Skeletal muscle tissue (tissue), 4 donors: Measurements from ENCODE around the gene KLK2. TPM values are rescaled to one million over a fixed set of nuclear protein-coding genes. Genes with fewer than 3 reads are reported as not detected.

Source experiments
- H3K27ac ChIP-seq: one replicate; pipeline ENCODE4 v1.7.0; 2013; ENCODE audit warnings: mild to moderate bottlenecking, low read depth, low read length, inconsistent platforms
- H3K27me3 ChIP-seq, 3 donors: one replicate each; pipeline ENCODE4 v1.7.0; 2013; ENCODE audit warnings: low read length in 3 of 3; ENCODE audit not compliant: control insufficient read depth in 3 of 3, insufficient read depth in 3 of 3
- H3K36me3 ChIP-seq, 3 donors: one replicate each; pipeline ENCODE4 v1.7.0; 2013; ENCODE audit warnings: low read length in 3 of 3; ENCODE audit not compliant: control insufficient read depth in 3 of 3, insufficient read depth in 3 of 3
- H3K4me1 ChIP-seq, 3 donors: one replicate each; pipeline ENCODE4 v1.7.0; 2013; ENCODE audit warnings: low read length in 3 of 3, mild to moderate bottlenecking in 3 of 3; ENCODE audit not compliant: control insufficient read depth in 3 of 3, insufficient read depth in 3 of 3
- H3K4me3 ChIP-seq, 3 donors: one replicate each; pipeline ENCODE4 v1.7.0; 2013; ENCODE audit warnings: low read length in 3 of 3
- H3K9ac ChIP-seq, 3 donors: one replicate each; pipeline ENCODE4 v1.7.0; 2013; ENCODE audit warnings: low read length in 3 of 3, mild to moderate bottlenecking in 3 of 3, moderate library complexity in 2 of 3, low read depth in 1 of 3
- H3K9me3 ChIP-seq, 3 donors: one replicate each; pipeline ENCODE4 v1.7.0; 2013; ENCODE audit warnings: low read length in 3 of 3; ENCODE audit not compliant: control insufficient read depth in 3 of 3
- total RNA-seq: library from RNA; depleted of rRNA; stranded (reverse); fragments of >200 nt; gene quantifications from one replicate; pipeline ENCODE4 v1.2.3, GENCODE V29; 2014
- donor health status: Osteomylitis.

Gene KLK2
- total RNA-seq, 1 donor from 2014 or later: not detected

DNA sequence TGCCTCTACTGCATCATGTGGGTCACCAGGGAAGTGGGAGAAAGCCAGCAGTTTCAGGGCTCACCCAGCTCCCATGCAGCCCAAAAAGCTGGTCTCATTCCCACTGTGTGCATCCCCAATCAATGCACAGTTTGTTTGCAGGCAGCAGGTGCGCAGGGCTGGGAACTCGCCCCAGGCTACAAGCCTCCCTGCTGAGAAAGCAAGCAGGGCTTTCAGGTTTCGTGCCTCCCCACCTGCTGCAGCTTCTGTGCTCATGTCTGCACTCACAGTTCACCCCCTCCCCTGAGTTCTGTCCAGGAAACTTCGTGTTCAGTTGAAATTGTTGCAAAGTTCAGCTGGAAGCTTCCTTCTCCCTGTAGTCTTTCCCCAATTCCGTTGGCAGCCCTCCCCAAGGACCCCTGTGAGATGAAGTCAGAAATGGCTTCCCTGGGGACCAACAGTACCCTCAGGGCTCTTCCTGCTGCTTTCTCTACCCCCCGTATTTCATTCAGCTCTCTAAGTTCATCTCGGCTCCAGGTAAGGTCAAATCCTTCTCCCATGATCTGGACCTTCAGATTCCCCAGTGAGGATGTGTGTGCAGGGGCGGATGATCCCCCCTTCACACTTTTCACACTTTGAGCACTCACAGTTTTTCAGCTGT is 28.8 kb upstream of the KLK2 start:
- H3K27me3 ChIP-seq: peaks cover 0 to 6% (median 0%) of the 10 kb centered on the region in 3 donors
- no peaks in the 10 kb centered on the region for H3K4me1 ChIP-seq
- no peak overlapping the region for H3K4me3 ChIP-seq
- H3K36me3 ChIP-seq: no peaks in the 10 kb centered on the region
- no peak overlapping the region for H3K9ac ChIP-seq
- peaks cover 0 to 3% (median 0%) of the 10 kb centered on the region in 3 donors for H3K9me3 ChIP-seq
- H3K27ac ChIP-seq: no peak overlapping the region

DNA sequence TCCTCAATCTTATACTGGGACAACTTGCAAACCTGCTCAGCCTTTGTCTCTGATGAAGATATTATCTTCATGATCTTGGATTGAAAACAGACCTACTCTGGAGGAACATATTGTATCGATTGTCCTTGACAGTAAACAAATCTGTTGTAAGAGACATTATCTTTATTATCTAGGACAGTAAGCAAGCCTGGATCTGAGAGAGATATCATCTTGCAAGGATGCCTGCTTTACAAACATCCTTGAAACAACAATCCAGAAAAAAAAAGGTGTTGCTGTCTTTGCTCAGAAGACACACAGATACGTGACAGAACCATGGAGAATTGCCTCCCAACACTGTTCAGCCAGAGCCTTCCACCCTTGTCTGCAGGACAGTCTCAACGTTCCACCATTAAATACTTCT is 22.5 kb upstream of the KLK2 start:
- H3K27me3 ChIP-seq: peaks cover 4 to 26% (median 24%) of the 10 kb centered on the region in 3 donors
- no peak overlapping the region for H3K9ac ChIP-seq
- no peaks in the 10 kb centered on the region for H3K4me1 ChIP-seq
- no peaks in the 10 kb centered on the region for H3K36me3 ChIP-seq
- H3K27ac ChIP-seq: no peak overlapping the region
- H3K9me3 ChIP-seq: peaks cover 0 to 4% (median 0%) of the 10 kb centered on the region in 3 donors
- H3K4me3 ChIP-seq: no peak overlapping the region

DNA sequence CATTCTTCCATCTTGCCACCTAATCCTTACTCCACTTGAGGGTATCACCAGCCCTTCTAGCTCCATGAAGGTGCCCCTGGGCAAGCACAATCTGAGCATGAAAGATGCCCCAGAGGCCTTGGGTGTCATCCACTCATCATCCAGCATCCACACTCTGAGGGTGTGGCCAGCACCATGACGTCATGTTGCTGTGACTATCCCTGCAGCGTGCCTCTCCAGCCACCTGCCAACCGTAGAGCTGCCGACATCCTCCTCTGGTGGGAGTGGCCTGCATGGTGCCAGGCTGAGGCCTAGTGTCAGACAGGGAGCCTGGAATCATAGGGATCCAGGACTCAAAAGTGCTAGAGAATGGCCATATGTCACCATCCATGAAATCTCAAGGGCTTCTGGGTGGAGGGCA is 21.6 kb upstream of the KLK2 start:
- peaks cover 0 to 4% (median 0%) of the 10 kb centered on the region in 3 donors for H3K9me3 ChIP-seq
- H3K27me3 ChIP-seq: peaks cover 4 to 34% (median 24%) of the 10 kb centered on the region in 3 donors
- H3K27ac ChIP-seq: no peak overlapping the region
- H3K36me3 ChIP-seq: no peaks in the 10 kb centered on the region
- H3K4me3 ChIP-seq: no peak overlapping the region
- no peaks in the 10 kb centered on the region for H3K4me1 ChIP-seq
- no peak overlapping the region for H3K9ac ChIP-seq

DNA sequence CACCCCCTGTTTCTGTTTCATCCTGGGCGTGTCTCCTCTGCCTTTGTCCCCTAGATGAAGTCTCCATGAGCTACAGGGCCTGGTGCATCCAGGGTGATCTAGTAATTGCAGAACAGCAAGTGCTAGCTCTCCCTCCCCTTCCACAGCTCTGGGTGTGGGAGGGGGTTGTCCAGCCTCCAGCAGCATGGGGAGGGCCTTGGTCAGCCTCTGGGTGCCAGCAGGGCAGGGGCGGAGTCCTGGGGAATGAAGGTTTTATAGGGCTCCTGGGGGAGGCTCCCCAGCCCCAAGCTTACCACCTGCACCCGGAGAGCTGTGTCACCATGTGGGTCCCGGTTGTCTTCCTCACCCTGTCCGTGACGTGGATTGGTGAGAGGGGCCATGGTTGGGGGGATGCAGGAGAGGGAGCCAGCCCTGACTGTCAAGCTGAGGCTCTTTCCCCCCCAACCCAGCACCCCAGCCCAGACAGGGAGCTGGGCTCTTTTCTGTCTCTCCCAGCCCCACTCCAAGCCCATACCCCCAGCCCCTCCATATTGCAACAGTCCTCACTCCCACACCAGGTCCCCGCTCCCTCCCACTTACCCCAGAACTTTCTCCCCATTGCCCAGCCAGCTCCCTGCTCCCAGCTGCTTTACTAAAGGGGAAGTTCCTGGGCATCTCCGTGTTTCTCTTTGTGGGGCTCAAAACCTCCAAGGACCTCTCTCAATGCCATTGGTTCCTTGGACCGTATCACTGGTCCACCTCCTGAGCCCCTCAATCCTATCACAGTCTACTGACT is 18.4 kb upstream of the KLK2 start, which contains the start of gene KLK3:
TSS of gene KLK3 (plus strand) at position 280 of the 775 bp plus-strand sequence. CDS start at position 321, 41 bp downstream.
- Histone ChIP-seq H3K36me3 (no peaks in the 10 kb centered on the region), H3K9me3 (peaks cover 0 to 4% (median 0%) of the 10 kb centered on the region in 3 donors), H3K4me1 (no peaks in the 10 kb centered on the region), H3K27me3 (peaks cover 15 to 45% (median 44%) of the 10 kb centered on the region in 3 donors), H3K9ac (no peak within 1 kb of the TSS), H3K27ac (no peak within 1 kb of the TSS), H3K4me3 (no peak within 1 kb of the TSS)

DNA sequence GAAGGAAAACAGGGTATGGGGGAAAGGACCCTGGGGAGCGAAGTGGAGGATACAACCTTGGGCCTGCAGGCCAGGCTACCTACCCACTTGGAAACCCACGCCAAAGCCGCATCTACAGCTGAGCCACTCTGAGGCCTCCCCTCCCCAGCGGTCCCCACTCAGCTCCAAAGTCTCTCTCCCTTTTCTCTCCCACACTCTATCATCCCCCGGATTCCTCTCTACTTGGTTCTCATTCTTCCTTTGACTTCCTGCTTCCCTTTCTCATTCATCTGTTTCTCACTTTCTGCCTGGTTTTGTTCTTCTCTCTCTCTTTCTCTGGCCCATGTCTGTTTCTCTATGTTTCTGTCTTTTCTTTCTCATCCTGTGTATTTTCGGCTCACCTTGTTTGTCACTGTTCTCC is 15.9 kb upstream of the KLK2 start:
- Histone ChIP-seq H3K4me3 (no peak overlapping the region), H3K9ac (no peak overlapping the region), H3K4me1 (no peaks in the 10 kb centered on the region), H3K9me3 (peaks cover 0 to 6% (median 0%) of the 10 kb centered on the region in 3 donors), H3K27me3 (peaks cover 11 to 32% (median 29%) of the 10 kb centered on the region in 3 donors), H3K27ac (no peak overlapping the region), H3K36me3 (no peaks in the 10 kb centered on the region)

DNA sequence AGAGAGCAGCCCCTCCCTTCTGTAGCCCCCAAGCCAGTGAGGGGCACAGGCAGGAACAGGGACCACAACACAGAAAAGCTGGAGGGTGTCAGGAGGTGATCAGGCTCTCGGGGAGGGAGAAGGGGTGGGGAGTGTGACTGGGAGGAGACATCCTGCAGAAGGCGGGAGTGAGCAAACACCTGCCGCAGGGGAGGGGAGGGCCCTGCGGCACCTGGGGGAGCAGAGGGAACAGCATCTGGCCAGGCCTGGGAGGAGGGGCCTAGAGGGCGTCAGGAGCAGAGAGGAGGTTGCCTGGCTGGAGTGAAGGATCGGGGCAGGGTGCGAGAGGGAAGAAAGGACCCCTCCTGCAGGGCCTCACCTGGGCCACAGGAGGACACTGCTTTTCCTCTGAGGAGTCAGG is 14.4 kb upstream of the KLK2 start:
- Histone ChIP-seq H3K9ac (no peak overlapping the region), H3K4me1 (no peaks in the 10 kb centered on the region), H3K9me3 (peaks cover 0 to 6% (median 0%) of the 10 kb centered on the region in 3 donors), H3K36me3 (no peaks in the 10 kb centered on the region), H3K4me3 (no peak overlapping the region), H3K27ac (no peak overlapping the region), H3K27me3 (peaks cover 11 to 32% (median 29%) of the 10 kb centered on the region in 3 donors)

DNA sequence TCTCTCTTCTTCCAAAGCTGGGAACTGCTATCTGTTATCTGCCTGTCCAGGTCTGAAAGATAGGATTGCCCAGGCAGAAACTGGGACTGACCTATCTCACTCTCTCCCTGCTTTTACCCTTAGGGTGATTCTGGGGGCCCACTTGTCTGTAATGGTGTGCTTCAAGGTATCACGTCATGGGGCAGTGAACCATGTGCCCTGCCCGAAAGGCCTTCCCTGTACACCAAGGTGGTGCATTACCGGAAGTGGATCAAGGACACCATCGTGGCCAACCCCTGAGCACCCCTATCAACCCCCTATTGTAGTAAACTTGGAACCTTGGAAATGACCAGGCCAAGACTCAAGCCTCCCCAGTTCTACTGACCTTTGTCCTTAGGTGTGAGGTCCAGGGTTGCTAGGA is 13.4 kb upstream of the KLK2 start:
- no peak overlapping the region for H3K9ac ChIP-seq
- H3K4me1 ChIP-seq: no peaks in the 10 kb centered on the region
- H3K9me3 ChIP-seq: peaks cover 0 to 6% (median 0%) of the 10 kb centered on the region in 3 donors
- no peak overlapping the region for H3K4me3 ChIP-seq
- H3K27ac ChIP-seq: no peak overlapping the region
- peaks cover 11 to 27% (median 27%) of the 10 kb centered on the region in 3 donors for H3K27me3 ChIP-seq
- H3K36me3 ChIP-seq: no peaks in the 10 kb centered on the region

DNA sequence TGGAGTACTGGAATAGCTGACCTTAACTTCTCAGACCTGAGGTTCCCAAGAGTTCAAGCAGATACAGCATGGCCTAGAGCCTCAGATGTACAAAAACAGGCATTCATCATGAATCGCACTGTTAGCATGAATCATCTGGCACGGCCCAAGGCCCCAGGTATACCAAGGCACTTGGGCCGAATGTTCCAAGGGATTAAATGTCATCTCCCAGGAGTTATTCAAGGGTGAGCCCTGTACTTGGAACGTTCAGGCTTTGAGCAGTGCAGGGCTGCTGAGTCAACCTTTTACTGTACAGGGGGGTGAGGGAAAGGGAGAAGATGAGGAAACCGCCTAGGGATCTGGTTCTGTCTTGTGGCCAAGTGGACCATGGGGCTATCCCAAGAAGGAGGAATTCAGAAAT is 12.2 kb upstream of the KLK2 start:
- Histone ChIP-seq H3K4me3 (no peak overlapping the region), H3K27me3 (peaks cover 11 to 27% (median 16%) of the 10 kb centered on the region in 3 donors), H3K36me3 (no peaks in the 10 kb centered on the region), H3K4me1 (no peaks in the 10 kb centered on the region), H3K27ac (no peak overlapping the region), H3K9me3 (peaks cover 0 to 6% (median 0%) of the 10 kb centered on the region in 3 donors), H3K9ac (no peak overlapping the region)

DNA sequence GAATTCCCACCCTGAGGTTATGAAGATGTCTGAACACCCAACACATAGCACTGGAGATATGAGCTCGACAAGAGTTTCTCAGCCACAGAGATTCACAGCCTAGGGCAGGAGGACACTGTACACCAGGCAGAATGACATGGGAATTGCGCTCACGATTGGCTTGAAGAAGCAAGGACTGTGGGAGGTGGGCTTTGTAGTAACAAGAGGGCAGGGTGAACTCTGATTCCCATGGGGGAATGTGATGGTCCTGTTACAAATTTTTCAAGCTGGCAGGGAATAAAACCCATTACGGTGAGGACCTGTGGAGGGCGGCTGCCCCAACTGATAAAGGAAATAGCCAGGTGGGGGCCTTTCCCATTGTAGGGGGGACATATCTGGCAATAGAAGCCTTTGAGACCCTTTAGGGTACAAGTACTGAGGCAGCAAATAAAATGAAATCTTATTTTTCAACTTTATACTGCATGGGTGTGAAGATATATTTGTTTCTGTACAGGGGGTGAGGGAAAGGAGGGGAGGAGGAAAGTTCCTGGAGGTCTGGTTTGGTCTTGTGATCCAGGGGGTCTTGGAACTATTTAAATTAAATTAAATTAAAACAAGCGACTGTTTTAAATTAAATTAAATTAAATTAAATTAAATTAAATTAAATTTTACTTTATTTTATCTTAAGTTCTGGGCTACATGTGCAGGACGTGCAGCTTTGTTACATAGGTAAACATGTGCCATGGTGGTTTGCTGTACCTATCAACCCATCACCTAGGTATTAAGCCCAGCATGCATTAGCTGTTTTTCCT is 11.5 kb upstream of the KLK2 start:
- Histone ChIP-seq H3K9ac (no peak overlapping the region), H3K4me3 (no peak overlapping the region), H3K36me3 (no peaks in the 10 kb centered on the region), H3K27ac (no peak overlapping the region), H3K27me3 (peaks cover 11 to 27% (median 16%) of the 10 kb centered on the region in 3 donors), H3K4me1 (no peaks in the 10 kb centered on the region), H3K9me3 (peaks cover 0 to 6% (median 0%) of the 10 kb centered on the region in 3 donors)
